GM23338 (cell line): Measurements from ENCODE around the gene HIVEP1.

ENCODE experiments used
- CREB1 ChIP-seq: fragments of 250-450 bp; sonication (Bioruptor Pico); IDR thresholded peaks from 2 replicates; pipeline ENCODE4 v1.5.0; 2020; ENCODE audit warnings: low read depth, mild to moderate bottlenecking, moderate library complexity
- EZH2 ChIP-seq: fragments of 200-600 bp; sonication (generic); IDR thresholded peaks from one replicate; pipeline ENCODE4 v1.8.0; 2017; ENCODE audit warnings: antibody characterized with exemption, mild to moderate bottlenecking, low read depth; ENCODE audit not compliant: unreplicated experiment
- EZH2phosphoT487 ChIP-seq: fragments of 200-600 bp; sonication (generic); IDR thresholded peaks from one replicate; pipeline ENCODE4 v1.8.1; 2018; ENCODE audit warnings: antibody characterized with exemption; ENCODE audit not compliant: unreplicated experiment
- JUNB ChIP-seq: IDR thresholded peaks from one replicate; pipeline ENCODE4 v1.6.1; 2016; ENCODE audit warnings: antibody characterized with exemption; ENCODE audit not compliant: unreplicated experiment
- NANOG ChIP-seq: IDR thresholded peaks from 2 replicates; pipeline ENCODE4 v1.6.1; 2016; ENCODE audit warnings: antibody characterized with exemption, borderline replicate concordance
- POLR2AphosphoS5 ChIP-seq: IDR thresholded peaks from 2 replicates; pipeline ENCODE4 v1.6.1; 2016; ENCODE audit warnings: antibody characterized with exemption, low read depth
- TF ChIP-seq, protein P1 (sequence below), 2 experiments: fragments of 200-600 bp in 1 of 2; sonication (generic) in 1 of 2; conservative IDR thresholded peaks; 2 replicates each; pipeline versions ENCODE4 v1.5.1 to v1.6.1; 2016 to 2017; ENCODE audit warnings: antibody characterized with exemption in 2 of 2, low read depth in 2 of 2, mild to moderate bottlenecking in 2 of 2, moderate library complexity in 1 of 2
- TF ChIP-seq, protein P2 (sequence below): IDR thresholded peaks from one replicate; pipeline ENCODE4 v1.6.1; 2018; ENCODE audit warnings: antibody characterized with exemption; ENCODE audit not compliant: unreplicated experiment

DNA sequence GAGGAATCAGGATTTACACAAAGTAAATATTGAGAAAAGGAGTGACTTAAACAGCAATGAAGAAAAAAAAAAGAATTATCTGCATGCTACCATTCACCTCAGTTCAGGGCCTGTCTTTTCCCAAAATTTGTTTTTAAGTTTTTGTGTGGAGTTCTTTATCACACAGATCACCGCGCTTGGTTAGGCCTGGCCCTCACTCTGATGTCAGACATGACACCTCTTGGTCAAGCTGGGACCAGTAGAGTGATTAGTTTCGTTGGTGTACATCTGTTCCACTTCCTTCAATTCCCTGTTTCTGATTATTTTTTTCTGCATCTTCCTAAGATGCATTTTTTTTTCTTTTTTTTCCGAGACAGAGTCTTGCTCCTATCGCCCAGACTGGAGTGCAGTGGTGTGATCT is 34.9 kb upstream of the HIVEP1 start:
- TF ChIP-seq, protein P1, sequence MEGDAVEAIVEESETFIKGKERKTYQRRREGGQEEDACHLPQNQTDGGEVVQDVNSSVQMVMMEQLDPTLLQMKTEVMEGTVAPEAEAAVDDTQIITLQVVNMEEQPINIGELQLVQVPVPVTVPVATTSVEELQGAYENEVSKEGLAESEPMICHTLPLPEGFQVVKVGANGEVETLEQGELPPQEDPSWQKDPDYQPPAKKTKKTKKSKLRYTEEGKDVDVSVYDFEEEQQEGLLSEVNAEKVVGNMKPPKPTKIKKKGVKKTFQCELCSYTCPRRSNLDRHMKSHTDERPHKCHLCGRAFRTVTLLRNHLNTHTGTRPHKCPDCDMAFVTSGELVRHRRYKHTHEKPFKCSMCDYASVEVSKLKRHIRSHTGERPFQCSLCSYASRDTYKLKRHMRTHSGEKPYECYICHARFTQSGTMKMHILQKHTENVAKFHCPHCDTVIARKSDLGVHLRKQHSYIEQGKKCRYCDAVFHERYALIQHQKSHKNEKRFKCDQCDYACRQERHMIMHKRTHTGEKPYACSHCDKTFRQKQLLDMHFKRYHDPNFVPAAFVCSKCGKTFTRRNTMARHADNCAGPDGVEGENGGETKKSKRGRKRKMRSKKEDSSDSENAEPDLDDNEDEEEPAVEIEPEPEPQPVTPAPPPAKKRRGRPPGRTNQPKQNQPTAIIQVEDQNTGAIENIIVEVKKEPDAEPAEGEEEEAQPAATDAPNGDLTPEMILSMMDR (conservative IDR thresholded peaks at IDR 0.05; ENCODE audit: low read depth in 2 of 2), result no peak
- no peak for TF ChIP-seq EZH2
- TF ChIP-seq CREB1 (CRISPR knock-in tag), result no peak
- no peak for TF ChIP-seq NANOG
- no peak for TF ChIP-seq POLR2AphosphoS5
- TF ChIP-seq EZH2phosphoT487, result no peak
- TF ChIP-seq, protein P2, sequence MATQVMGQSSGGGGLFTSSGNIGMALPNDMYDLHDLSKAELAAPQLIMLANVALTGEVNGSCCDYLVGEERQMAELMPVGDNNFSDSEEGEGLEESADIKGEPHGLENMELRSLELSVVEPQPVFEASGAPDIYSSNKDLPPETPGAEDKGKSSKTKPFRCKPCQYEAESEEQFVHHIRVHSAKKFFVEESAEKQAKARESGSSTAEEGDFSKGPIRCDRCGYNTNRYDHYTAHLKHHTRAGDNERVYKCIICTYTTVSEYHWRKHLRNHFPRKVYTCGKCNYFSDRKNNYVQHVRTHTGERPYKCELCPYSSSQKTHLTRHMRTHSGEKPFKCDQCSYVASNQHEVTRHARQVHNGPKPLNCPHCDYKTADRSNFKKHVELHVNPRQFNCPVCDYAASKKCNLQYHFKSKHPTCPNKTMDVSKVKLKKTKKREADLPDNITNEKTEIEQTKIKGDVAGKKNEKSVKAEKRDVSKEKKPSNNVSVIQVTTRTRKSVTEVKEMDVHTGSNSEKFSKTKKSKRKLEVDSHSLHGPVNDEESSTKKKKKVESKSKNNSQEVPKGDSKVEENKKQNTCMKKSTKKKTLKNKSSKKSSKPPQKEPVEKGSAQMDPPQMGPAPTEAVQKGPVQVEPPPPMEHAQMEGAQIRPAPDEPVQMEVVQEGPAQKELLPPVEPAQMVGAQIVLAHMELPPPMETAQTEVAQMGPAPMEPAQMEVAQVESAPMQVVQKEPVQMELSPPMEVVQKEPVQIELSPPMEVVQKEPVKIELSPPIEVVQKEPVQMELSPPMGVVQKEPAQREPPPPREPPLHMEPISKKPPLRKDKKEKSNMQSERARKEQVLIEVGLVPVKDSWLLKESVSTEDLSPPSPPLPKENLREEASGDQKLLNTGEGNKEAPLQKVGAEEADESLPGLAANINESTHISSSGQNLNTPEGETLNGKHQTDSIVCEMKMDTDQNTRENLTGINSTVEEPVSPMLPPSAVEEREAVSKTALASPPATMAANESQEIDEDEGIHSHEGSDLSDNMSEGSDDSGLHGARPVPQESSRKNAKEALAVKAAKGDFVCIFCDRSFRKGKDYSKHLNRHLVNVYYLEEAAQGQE, result no peak
- no peak for TF ChIP-seq JUNB
